Fibroblast of lung (primary cell): ENCODE data around the gene SIGLEC7. TPM values are rescaled to one million over a fixed set of nuclear protein-coding genes. Genes with fewer than 3 reads are reported as not detected.

ENCODE experiments used
- DNase-seq, 2 donors: peaks; one replicate each; pipeline versions ENCODE4 v3.0.0 to v3.0.0-alpha.2; 2010; ENCODE audit warnings: low read depth in 2 of 2
- H2AFZ ChIP-seq: 2 replicates; pipeline ENCODE4 v1.5.1; 2012; ENCODE audit warnings: low read length, control low read depth, inconsistent platforms
- H3K27ac ChIP-seq: 2 replicates; pipeline ENCODE4 v1.5.1; 2011; ENCODE audit warnings: low read length, control low read depth; ENCODE audit not compliant: insufficient read depth
- H3K27me3 ChIP-seq: 2 replicates; pipeline ENCODE4 v1.5.1; 2011; ENCODE audit warnings: mild to moderate bottlenecking, low read length; ENCODE audit not compliant: control insufficient read depth, insufficient read depth
- H3K36me3 ChIP-seq: 2 replicates; pipeline ENCODE4 v1.5.1; 2011; ENCODE audit warnings: low read length; ENCODE audit not compliant: control insufficient read depth, insufficient read depth
- H3K4me1 ChIP-seq: 2 replicates; pipeline ENCODE4 v1.5.1; 2011; ENCODE audit warnings: low read length; ENCODE audit not compliant: control insufficient read depth, insufficient read depth; ENCODE audit errors: extremely low read depth
- H3K4me2 ChIP-seq: 2 replicates; pipeline ENCODE4 v1.5.1; 2011; ENCODE audit warnings: low read length, control low read depth; ENCODE audit not compliant: insufficient read depth; ENCODE audit errors: extremely low read depth
- H3K4me3 ChIP-seq, 4 experiments: fragments of 200-600 bp in 1 of 4; sonication (generic) in 1 of 4; replicated peaks in 1 of 4; 2 replicates each; pipeline ENCODE4 v1.5.1; 2011 to 2016; ENCODE audit warnings: low read length in 4 of 4, low read depth in 3 of 4, mild to moderate bottlenecking in 3 of 4, control low read depth in 2 of 4, inconsistent platforms in 1 of 4, mixed read lengths in 1 of 4; ENCODE audit not compliant: insufficient read depth in 1 of 4; ENCODE audit errors: control extremely low read depth in 1 of 4
- H3K79me2 ChIP-seq: 2 replicates; pipeline ENCODE4 v1.5.1; 2012; ENCODE audit warnings: mild to moderate bottlenecking, low read length, inconsistent platforms; ENCODE audit not compliant: control insufficient read depth, insufficient read depth
- H3K9ac ChIP-seq: 2 replicates; pipeline ENCODE4 v1.5.1; 2011; ENCODE audit warnings: mild to moderate bottlenecking, low read length, control low read depth; ENCODE audit not compliant: insufficient read depth
- H3K9me3 ChIP-seq: 2 replicates; pipeline ENCODE4 v1.5.1; 2012; ENCODE audit warnings: low read depth, low read length; ENCODE audit not compliant: control insufficient read depth, insufficient read depth
- H4K20me1 ChIP-seq: 2 replicates; pipeline ENCODE4 v1.5.1; 2011; ENCODE audit warnings: low read length; ENCODE audit not compliant: control insufficient read depth, insufficient read depth; ENCODE audit errors: extremely low read depth
- CTCF ChIP-seq, 2 donors: IDR thresholded peaks in 1 of 2; conservative IDR thresholded peaks in 1 of 2; 1 replicate in 1 of 2; 2 replicates in 1 of 2; pipeline ENCODE4 v1.5.1; 2011 to 2012; ENCODE audit warnings: low read length in 2 of 2, control low read depth in 1 of 2, inconsistent platforms in 1 of 2, low read depth in 1 of 2, mild to moderate bottlenecking in 1 of 2
- EZH2 ChIP-seq: IDR thresholded peaks from 2 replicates; pipeline ENCODE4 v1.5.1; 2012; ENCODE audit warnings: low read length, control low read depth, mild to moderate bottlenecking; ENCODE audit errors: missing control alignments
- polyA minus RNA-seq: library from RNA; depleted of rRNA, polyadenylated mRNA; stranded (reverse); fragments of >200 nt; gene quantifications from 2 replicates; pipeline ENCODE4 v1.2.3, GENCODE V29; 2011; ENCODE audit warnings: low replicate concordance
- polyA plus RNA-seq, 2 donors: library from polyadenylated mRNA; depleted of rRNA in 1 of 2; stranded (reverse) in 1 of 2; unstranded in 1 of 2; fragments of >200 nt; gene quantifications; 2 replicates each; pipeline ENCODE4 v1.2.1, GENCODE V29; 2011 to 2012; ENCODE audit warnings: missing spikeins in 1 of 2
- total RNA-seq: library from RNA; depleted of rRNA; stranded (reverse); fragments of >200 nt; gene quantifications from 2 replicates; pipeline ENCODE4 v1.2.1, GENCODE V29; 2014

Gene SIGLEC7
- total RNA-seq (not detected in 2 replicates), polyA plus RNA-seq (not detected in 2 replicates), polyA minus RNA-seq (not detected in 2 replicates)
- polyA plus RNA-seq (2012) = not detected in 2 replicates

DNA sequence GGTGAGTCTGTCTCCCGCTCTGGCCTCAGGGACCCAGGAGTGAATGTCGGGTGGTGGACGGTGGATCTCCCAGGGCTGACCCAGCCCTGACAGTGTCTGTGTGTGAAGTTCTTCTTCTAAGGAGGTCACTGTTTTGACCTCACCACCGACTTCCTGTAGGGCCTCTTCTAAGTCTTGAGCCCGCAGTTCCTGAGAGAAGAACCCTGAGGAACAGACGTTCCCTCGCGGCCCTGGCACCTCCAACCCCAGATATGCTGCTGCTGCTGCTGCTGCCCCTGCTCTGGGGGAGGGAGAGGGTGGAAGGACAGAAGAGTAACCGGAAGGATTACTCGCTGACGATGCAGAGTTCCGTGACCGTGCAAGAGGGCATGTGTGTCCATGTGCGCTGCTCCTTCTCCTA lies at the start of gene SIGLEC7:
TSS of gene SIGLEC7 (plus strand) at position 183 of the 400 bp plus-strand sequence. CDS start at position 252, 69 bp downstream.
- TF ChIP-seq CTCF (conservative IDR thresholded peaks at IDR 0.05 in 1 of 2, IDR thresholded peaks at IDR 0.05 in 1 of 2; ENCODE audit: low read depth in 1 of 2, low read length in 2 of 2) = no peak
- TF ChIP-seq EZH2 = no peak
- no peaks in the 10 kb centered on the region for H3K27me3 ChIP-seq
- no peak within 1 kb of the TSS for H3K27ac ChIP-seq

DNA sequence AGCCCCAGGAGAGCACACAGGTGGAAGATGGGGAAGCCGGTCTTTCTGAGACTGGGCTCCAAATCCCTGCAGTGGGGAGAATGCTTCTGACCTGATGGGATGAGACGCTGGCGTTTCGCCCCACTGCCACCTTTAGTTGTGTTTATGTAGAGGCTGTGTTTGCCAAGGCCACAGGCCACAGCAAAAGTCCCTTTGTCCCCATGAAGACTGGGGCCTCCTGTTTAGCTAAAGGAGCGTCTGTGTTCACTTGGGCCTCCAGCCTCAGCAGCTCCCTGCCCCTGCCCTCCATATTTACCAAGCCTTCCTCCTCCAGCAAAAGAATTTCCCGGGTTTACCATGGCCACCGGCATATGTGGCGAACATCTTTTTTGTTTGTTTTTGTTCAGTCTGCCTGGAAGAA lies 49.0 kb upstream of the SIGLEC7 start:
- DNase-seq = no peak
- no peaks in the 10 kb centered on the region for H3K36me3 ChIP-seq
- H3K27ac ChIP-seq = no peak overlapping the region
- TF ChIP-seq EZH2 (no peak), CTCF (conservative IDR thresholded peaks at IDR 0.05 in 1 of 2, IDR thresholded peaks at IDR 0.05 in 1 of 2; ENCODE audit: low read depth in 1 of 2, low read length in 2 of 2) (no peak)
- no peak overlapping the region for H3K4me2 ChIP-seq
- H4K20me1 ChIP-seq = no peaks in the 10 kb centered on the region
- no peaks in the 10 kb centered on the region for H3K79me2 ChIP-seq
- H3K9ac ChIP-seq = no peak overlapping the region
- H2AFZ ChIP-seq = no peak overlapping the region
- no peaks in the 10 kb centered on the region for H3K4me1 ChIP-seq
- H3K4me3 ChIP-seq = no peak overlapping the region
- no peaks in the 10 kb centered on the region for H3K27me3 ChIP-seq
- no peaks in the 10 kb centered on the region for H3K9me3 ChIP-seq

More for the DNA sequence above, at the start of gene SIGLEC7:
- DNase-seq = no peak
- no peaks in the 10 kb centered on the region for H4K20me1 ChIP-seq
- H3K4me3 ChIP-seq = no peak within 1 kb of the TSS
- H3K4me2 ChIP-seq = no peak within 1 kb of the TSS
- H3K9me3 ChIP-seq = no peaks in the 10 kb centered on the region
- no peaks in the 10 kb centered on the region for H3K4me1 ChIP-seq
- no peak within 1 kb of the TSS for H2AFZ ChIP-seq
- no peaks in the 10 kb centered on the region for H3K79me2 ChIP-seq
- no peak within 1 kb of the TSS for H3K9ac ChIP-seq
- H3K36me3 ChIP-seq = no peaks in the 10 kb centered on the region

DNA sequence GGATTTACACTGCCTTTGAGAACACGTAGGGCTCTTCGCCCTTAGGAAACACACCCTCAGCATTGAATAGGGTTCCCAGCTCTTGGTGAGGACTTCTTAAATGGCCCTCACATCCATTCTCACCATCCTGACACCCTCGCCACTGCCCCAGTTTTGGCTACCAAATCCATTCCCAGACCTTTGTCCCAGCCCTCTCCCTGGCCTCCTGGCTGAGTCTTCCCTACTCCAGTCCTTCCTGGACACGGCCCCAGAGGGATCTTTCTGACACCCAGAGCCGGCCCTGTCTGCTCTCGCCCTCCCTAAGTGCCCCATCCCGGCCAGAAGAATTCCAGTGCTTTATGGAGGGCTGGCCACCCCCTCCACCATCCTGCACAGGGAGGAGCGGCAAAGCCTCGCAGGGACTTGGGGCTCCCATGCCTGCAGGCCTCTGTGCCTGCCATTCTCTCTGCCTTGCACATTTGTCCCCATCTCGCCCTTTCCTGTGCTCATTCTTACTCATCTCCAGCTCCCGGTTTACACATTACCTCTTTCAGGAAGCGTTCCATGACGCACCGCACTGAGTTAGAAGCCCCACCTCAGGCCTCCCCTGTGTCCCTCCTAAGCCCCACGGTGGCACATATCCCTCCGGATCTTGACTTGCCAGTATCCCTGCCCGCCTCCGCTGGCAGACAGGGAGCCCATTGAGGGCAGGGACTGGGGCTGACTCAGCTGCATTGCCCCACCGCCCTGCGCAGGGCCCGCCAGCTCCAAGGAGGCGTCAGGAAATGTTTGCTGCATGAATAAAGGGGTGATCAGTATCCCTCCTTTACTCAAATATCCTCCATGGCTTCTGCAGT lies 48.4 kb upstream of the SIGLEC7 start:
- TF ChIP-seq EZH2 (no peak), CTCF (conservative IDR thresholded peaks at IDR 0.05 in 1 of 2, IDR thresholded peaks at IDR 0.05 in 1 of 2; ENCODE audit: low read depth in 1 of 2, low read length in 2 of 2) (no peak)
- H3K27me3 ChIP-seq = no peaks in the 10 kb centered on the region
- H3K79me2 ChIP-seq = no peaks in the 10 kb centered on the region
- H3K4me2 ChIP-seq = no peak overlapping the region
- DNase-seq = no peak
- no peaks in the 10 kb centered on the region for H4K20me1 ChIP-seq
- H3K9ac ChIP-seq = no peak overlapping the region
- no peaks in the 10 kb centered on the region for H3K9me3 ChIP-seq
- no peak overlapping the region for H2AFZ ChIP-seq
- H3K36me3 ChIP-seq = no peaks in the 10 kb centered on the region
- H3K4me3 ChIP-seq = no peak overlapping the region
- no peak overlapping the region for H3K27ac ChIP-seq
- no peaks in the 10 kb centered on the region for H3K4me1 ChIP-seq
